Measurements from ENCODE around the gene MVB12A.

Gene MVB12A

DNA sequence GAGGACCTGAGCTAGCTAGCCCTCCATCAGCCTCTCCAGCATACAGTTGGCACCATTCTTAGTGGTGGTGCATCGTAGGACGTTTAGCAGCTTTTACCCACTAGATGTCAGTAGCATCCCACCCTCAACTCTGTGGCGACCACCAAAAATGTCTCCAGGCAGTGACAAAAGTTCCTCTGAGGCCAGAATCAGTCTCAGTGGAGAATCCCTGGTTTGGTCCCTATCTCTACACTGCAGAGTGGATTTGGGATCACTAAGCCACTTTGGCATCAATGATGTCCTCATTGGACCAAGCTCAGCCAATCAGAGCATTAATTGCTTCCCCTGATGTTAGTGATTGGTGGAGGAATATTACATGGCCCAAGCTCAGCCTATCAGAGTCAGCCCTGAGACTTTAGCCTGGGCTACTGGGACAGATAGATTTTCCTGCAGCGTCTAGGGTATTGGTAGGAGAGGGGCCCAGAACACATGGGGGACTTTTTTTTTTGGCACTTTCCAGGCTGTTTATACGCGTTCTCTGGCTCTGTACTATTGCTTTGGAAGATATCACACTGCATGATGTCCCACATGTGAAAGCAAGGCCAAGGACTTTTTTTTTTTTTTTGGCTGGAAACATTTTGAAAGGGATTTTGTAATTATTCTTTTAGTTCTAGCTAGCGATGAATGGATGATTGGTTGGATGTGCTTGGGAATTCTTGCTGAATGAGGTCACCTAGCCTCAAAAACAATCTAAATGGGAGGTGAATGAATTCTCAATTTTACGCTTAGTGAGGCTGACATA is 21.6 kb downstream of the MVB12A start:
- no peak for DNase-seq (ENCODE audit: low spot score)

- no peak for DNase-seq (ENCODE audit: low spot score)
Observed at GRCh38 chr19:17445526-17446165, 25.8 kb downstream of the MVB12A start.

DNA sequence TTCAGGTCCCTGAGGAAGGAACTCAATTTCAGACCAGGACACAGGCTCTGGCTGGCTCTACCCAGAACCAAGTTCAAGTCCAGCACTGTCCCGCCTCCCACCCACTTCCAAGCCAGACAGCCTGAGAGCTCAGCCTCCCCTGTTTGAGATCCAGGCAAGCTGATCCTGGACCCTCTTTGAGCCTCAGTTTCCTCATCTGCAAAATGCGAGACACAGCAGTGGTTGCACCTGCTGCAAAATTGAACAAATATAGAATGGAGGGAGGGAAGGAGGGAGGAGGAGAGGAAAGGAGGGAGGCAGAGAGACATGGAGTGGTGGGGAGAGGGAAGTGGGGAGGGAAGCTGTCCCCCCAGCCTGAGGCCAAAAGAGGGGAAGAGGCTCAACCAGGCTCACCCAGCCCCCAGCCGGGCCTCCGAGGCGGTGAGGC is 27.9 kb downstream of the MVB12A start:
- DNase-seq (ENCODE audit: low spot score), result no peak

DNA sequence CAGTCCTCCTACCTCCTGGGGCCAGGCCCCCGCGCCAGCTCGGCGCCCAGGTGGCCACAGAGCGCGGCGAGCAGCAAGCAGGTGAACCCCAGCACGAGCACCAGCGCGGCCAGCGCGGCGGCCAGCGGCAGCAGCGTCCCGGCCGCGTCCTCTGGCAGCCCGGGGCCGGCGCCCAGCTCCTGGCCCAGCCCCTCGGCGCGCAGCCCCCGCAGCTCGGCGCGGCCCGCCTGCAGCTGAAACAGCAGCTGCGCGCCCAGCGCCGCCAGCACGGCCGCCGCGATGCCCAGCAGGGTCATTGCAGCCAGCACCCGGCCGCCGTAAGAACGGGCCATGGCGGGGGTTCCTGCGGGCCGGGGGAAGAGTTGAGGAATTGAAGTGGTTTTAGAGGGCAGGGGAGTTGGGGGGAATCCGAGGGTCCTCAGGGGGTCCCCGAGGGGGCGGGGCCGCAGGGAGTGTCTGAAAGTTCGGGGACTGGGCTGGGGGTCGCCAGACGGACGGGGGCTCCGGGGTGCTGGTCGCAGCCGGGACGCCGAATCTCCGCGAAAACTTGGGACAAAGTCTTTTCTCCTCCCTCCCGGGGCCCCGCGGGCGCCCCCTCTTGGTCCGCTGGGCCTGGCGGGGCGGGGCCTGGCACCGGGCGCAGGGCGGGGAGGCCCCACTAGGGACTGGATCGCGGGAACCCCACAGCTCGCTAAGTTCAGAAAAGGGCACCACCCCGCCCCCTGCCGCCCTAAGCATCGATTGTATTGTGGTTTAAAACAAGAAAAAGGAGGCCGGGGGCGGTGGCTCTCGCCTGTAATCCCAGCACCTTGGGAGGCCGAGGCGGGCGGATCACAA is 28.5 kb downstream of the MVB12A start, which contains the start of gene TMEM221:
Gene TMEM221, minus strand, starts transcription at position 538 of the 837 bp plus-strand sequence. Its CDS starts 206 bp downstream, at position 332.
- no peak for DNase-seq (ENCODE audit: low spot score)

GRCh38 chr19:17450264-17451075 is 30.6 kb downstream of the MVB12A start:
- DNase-seq (ENCODE audit: low spot score), result no peak

DNA sequence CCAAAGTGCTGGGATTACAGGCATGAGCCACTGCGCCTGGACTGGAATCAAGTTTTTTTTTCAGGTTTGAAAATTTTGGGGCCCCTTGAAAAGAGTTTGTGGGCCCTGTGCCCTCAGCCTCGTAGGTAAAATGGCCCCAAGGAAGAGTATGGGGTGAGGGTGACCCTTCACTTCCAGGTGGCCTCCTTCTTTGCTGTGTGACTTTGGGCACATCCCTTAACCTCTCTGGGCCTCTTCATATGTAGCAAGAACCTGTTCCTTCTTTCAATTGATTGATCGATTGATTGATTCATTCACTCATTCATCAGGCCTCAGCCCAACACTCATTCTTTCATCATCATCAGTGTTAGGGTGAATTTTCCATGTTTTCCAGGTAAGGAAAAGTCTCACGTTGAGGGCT is 32.0 kb downstream of the MVB12A start:
- no peak for DNase-seq (ENCODE audit: low spot score)

GRCh38 chr19:17454576-17455071 is 34.8 kb downstream of the MVB12A start:
- no peak for DNase-seq (ENCODE audit: low spot score)

DNA sequence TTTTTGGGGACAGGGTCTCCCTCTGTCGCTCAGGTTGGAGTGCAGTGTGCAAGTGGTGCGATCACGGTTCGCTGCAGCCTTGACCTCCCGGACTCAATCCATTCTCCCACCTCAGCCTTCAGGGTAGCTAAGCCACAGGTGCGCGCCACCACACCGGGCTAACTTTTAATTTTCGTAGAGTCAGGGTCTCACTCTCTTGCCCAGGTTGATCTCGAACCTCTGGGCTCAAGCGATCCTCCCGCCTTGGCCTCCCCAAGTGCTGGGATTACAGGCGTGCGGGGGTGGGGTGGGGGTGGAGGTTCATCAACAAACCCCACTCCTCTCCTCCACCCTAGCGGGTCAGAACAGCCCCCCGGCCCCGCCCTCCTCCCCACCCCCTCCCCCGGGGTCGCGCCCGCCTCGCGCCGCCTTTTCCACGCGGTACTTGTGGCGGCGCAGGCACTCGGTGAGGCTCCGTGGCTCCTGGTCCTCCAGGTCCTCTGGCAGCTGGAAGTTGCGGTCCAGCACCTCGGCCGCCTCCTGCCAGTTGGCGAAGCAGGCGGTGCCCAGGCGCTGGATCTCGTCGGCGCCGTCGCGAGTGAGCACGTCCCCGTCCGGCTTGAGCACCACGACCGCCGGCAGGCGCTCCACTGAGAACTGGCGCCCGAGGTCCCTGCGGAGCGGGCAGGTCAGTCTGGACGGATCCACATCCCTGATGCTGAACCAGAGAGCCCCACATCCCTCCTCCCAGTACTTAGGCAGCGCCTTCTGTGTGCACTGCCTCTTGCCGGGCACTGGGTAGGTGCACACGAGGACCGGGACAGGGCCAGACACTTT is 35.7 kb downstream of the MVB12A start:
- no peak for DNase-seq (ENCODE audit: low spot score)

DNA sequence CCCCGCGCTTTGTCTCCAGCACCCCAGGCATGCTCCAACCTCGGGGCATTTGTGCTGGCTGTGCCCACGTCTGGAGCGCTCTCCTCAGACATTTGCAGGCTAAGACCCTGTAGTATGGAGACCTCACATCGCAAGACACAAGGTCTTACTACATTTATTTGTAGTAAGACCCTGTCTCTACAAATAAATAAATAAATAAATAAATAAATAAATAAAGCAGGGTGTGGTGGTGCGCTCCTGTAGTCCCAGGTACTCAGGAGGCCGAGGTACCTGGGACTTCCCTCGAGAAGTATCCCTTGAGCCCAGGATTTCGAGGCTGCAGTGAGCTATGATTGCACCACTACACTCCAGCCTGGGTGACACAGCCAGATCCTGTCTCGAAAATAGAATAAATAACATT is 36.3 kb downstream of the MVB12A start:
- no peak for DNase-seq (ENCODE audit: low spot score)

DNA sequence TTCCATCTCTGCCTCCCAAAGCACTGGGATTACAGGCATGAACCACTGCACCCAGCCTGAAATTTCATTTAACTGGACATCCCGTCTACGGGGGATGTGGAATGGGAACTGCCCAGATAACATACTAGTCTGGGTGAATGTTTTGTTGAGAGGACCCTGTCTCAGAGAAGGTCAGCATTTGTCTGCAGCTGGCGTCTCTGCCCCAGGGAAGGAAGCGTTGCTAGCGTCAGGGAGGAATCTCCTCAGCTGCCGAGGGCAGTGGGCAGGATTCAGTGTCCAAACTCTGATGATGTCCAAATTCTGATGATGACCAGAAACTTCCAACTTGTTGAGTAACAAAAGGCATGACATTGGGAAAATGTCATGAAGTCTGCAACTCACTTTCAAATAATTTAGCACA is 37.8 kb downstream of the MVB12A start:
- DNase-seq (ENCODE audit: low spot score), result no peak

DNA sequence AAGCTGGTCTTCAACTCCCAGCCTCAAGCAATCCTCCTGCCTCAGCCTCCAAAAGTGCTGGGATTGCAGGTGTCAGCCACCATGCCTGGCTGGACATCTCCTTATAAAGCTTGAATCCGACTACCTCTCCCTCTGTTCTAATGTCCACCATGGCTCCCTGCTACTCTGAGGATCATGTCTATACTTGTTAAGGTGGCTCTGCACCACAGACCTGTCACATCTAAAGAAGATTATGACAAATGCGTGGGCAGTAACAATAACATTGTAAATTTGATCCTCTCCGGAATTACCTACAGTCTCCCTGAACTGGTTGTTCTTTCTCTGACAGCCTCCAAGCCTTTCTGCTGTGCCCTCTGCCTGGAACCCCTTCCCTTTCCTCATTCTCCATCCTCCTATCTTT is 39.1 kb downstream of the MVB12A start:
- no peak for DNase-seq (ENCODE audit: low spot score)

- no peak for DNase-seq (ENCODE audit: low spot score)
Observed at GRCh38 chr19:17460372-17461230, 40.8 kb downstream of the MVB12A start, which contains the start of gene NXNL1. Gene NXNL1, minus strand, starts transcription at chr19:17460926. Its CDS starts 57 bp downstream, at chr19:17460869.

- DNase-seq (ENCODE audit: low spot score), result no peak
Observed at GRCh38 chr19:17466487-17466850, 46.6 kb downstream of the MVB12A start.

- DNase-seq (ENCODE audit: low spot score), result no peak
Observed at GRCh38 chr19:17467471-17468301, 47.8 kb downstream of the MVB12A start.

DNA sequence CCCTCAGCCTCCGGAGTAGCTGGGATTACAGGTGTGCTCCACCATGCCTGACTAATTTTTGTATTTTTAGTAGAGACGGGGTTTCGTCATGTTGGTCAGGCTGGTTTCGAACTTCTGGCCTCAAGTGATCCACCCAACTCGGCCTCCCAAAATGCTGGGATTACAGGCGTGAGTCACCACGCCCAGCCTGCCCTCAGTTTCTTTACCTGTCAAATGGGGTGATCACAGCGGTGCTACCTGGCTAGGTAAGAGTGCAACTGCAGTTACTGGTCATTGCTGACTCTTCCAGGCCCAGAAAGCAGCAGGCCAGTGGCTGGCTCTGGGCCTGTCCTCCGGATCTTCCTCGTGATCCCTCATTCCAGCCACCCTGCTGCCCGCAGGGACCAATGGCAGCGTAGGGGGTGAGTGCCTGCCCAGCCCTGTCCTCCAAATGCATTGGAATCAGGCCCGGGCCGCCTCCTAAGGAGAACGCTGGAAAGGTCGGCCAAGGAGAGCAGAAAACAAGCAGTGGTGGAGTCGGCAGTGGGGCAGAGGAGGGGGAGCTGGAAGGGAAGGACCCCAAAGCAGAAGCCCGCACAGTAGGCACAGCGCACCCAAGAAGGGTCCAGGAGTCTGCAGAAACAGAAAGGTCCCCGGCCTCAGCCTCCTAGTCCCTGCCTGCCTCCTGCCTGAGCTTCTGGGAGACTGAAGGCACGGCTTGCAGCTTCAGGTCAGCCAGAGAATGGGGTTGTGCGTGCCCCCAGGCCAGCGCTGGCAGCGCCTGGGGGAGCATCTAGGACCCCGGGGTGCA is 48.6 kb downstream of the MVB12A start:
- DNase-seq (ENCODE audit: low spot score), result peak; percentile 72

GRCh38 chr19:17469092-17469480 is 49.2 kb downstream of the MVB12A start:
- DNase-seq (ENCODE audit: low spot score), result no peak

DNA sequence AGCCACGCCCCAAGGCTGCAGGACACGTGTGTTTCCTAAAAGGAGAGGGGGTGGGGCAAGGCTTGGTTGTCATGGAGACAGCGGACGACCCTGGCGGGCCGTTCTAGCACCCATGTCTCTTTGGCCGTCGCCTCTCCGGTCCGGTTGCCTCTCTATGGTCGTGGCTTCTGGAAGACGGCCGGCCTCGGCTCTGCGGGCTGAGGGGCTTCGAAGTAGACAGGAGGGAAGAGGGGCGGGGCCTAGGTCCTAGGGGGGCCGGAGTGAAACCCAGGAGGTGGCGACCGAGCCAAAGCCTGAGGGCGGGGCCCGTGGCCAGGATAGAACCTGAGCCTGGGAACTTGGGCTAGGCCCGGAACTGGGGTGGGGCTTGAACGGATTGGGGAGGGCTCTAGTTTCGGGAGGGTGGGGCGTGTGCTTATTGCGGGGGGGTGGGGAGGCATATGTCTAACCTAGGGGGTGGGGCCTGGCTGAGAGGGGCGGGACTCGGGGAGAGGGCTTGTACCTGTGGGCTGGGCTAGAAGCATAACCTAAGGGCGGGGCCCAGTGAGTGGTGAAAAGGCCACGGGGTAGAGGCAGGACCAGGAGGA is 49.7 kb downstream of the MVB12A start:
- peak; percentile 86 for DNase-seq (ENCODE audit: low spot score)

Data from Ammon's horn (tissue), 1 donor.